SK-N-MC (cell line): ENCODE results near the gene GIGYF2.

Source experiments
- DNase-seq: peaks from one replicate; pipeline ENCODE4 v3.0.0-alpha.2; 2011; ENCODE audit warnings: low read depth, low spot score
- H3K27ac ChIP-seq: fragments of 200-600 bp; sonication (generic); 2 replicates; pipeline ENCODE4 v1.5.1; 2016; ENCODE audit warnings: mixed run types
- H3K36me3 ChIP-seq: fragments of 200-600 bp; sonication (generic); 2 replicates; pipeline ENCODE4 v1.6.1; 2017; ENCODE audit warnings: antibody characterized with exemption, low read length, mixed read lengths; ENCODE audit not compliant: insufficient read depth
- H3K4me3 ChIP-seq: fragments of 200-600 bp; sonication (generic); 2 replicates; pipeline ENCODE4 v1.5.1; 2016
- H3K9ac ChIP-seq: fragments of 200-600 bp; sonication (generic); 2 replicates; pipeline ENCODE4 v1.8.0; 2017; ENCODE audit warnings: mixed run types, mixed read lengths; ENCODE audit not compliant: insufficient read length
- H3K9me3 ChIP-seq: fragments of 200-600 bp; sonication (generic); 2 replicates; pipeline ENCODE4 v1.6.1; 2017; ENCODE audit warnings: low read depth, mild to moderate bottlenecking, antibody characterized with exemption, low read length, moderate library complexity, mixed read lengths
- EZH2 ChIP-seq: fragments of 200-600 bp; sonication (generic); IDR thresholded peaks from one replicate; pipeline ENCODE4 v1.6.1; 2017; ENCODE audit warnings: antibody characterized with exemption
- FOXP2 ChIP-seq: optimal IDR thresholded peaks from 2 replicates; pipeline ENCODE3; 2011; ENCODE audit warnings: mild to moderate bottlenecking, moderate library complexity; ENCODE audit not compliant: insufficient read depth; ENCODE audit errors: extremely low read length, control extremely low read depth
- POLR2AphosphoS5 ChIP-seq: IDR thresholded peaks from 2 replicates; pipeline ENCODE4 v1.6.1; 2012; ENCODE audit warnings: mild to moderate bottlenecking, low read depth, low read length, borderline replicate concordance

The GIGYF2 gene

GRCh38 chr2:232888839-232889529, 191.9 kb downstream of the GIGYF2 start:
- Histone ChIP-seq H3K27ac (no peak overlapping the region), H3K9me3 (no peaks in the 10 kb centered on the region), H3K4me3 (no peak overlapping the region), H3K36me3 (no peaks in the 10 kb centered on the region; the same call in 1 of the 2 replicates), H3K9ac (no peak overlapping the region)
- TF ChIP-seq FOXP2, result no peak
- no peak for TF ChIP-seq POLR2AphosphoS5
- no peak for TF ChIP-seq EZH2
- DNase-seq, result no peak

- H3K9me3 ChIP-seq, result no peaks in the 10 kb centered on the region
Observed at GRCh38 chr2:232889876-232890401, 192.8 kb downstream of the GIGYF2 start.

GRCh38 chr2:232890536-232890895, 193.4 kb downstream of the GIGYF2 start:
- Histone ChIP-seq H3K36me3 (no peaks in the 10 kb centered on the region; the same call in 1 of the 2 replicates), H3K9ac (no peak overlapping the region), H3K27ac (no peak overlapping the region), H3K9me3 (no peaks in the 10 kb centered on the region), H3K4me3 (no peak overlapping the region)
- DNase-seq, result no peak
- TF ChIP-seq POLR2AphosphoS5, result no peak
- no peak for TF ChIP-seq FOXP2
- no peak for TF ChIP-seq EZH2

More at GRCh38 chr2:232889876-232890401, 192.8 kb downstream of the GIGYF2 start:
- Histone ChIP-seq H3K9ac (no peak overlapping the region), H3K27ac (no peak overlapping the region), H3K4me3 (no peak overlapping the region), H3K36me3 (no peaks in the 10 kb centered on the region; the same call in 1 of the 2 replicates)
- DNase-seq, result no peak
- TF ChIP-seq FOXP2 (no peak), EZH2 (no peak), POLR2AphosphoS5 (no peak)

GRCh38 chr2:232890896-232891601, 193.9 kb downstream of the GIGYF2 start:
- Histone ChIP-seq H3K9me3 (no peaks in the 10 kb centered on the region), H3K36me3 (no peaks in the 10 kb centered on the region; the same call in 1 of the 2 replicates), H3K27ac (no peak overlapping the region), H3K4me3 (no peak overlapping the region), H3K9ac (no peak overlapping the region)
- TF ChIP-seq EZH2, result no peak
- TF ChIP-seq FOXP2, result no peak
- TF ChIP-seq POLR2AphosphoS5, result no peak
- DNase-seq, result no peak

GRCh38 chr2:232891621-232892071, 194.5 kb downstream of the GIGYF2 start:
- no peak overlapping the region for H3K27ac ChIP-seq

GRCh38 chr2:232892221-232892620, 195.1 kb downstream of the GIGYF2 start:
- Histone ChIP-seq H3K9me3 (no peaks in the 10 kb centered on the region), H3K9ac (no peak overlapping the region), H3K4me3 (no peak overlapping the region), H3K27ac (no peak overlapping the region), H3K36me3 (no peaks in the 10 kb centered on the region; the same call in 1 of the 2 replicates)
- DNase-seq, result no peak
- TF ChIP-seq EZH2 (no peak), POLR2AphosphoS5 (no peak), FOXP2 (no peak)

More at GRCh38 chr2:232891621-232892071, 194.5 kb downstream of the GIGYF2 start:
- Histone ChIP-seq H3K36me3 (no peaks in the 10 kb centered on the region; the same call in 1 of the 2 replicates), H3K9me3 (no peaks in the 10 kb centered on the region), H3K4me3 (no peak overlapping the region), H3K9ac (no peak overlapping the region)
- DNase-seq, result no peak
- TF ChIP-seq FOXP2, result no peak
- no peak for TF ChIP-seq POLR2AphosphoS5
- no peak for TF ChIP-seq EZH2

- no peak for DNase-seq
- TF ChIP-seq FOXP2 (no peak), EZH2 (no peak), POLR2AphosphoS5 (no peak)
- no peak overlapping the region for H3K9ac ChIP-seq
- H3K4me3 ChIP-seq, result no peak overlapping the region
- H3K36me3 ChIP-seq, result no peaks in the 10 kb centered on the region; the same call in 1 of the 2 replicates
- H3K9me3 ChIP-seq, result no peaks in the 10 kb centered on the region
- H3K27ac ChIP-seq, result no peak overlapping the region
Observed at GRCh38 chr2:232892843-232893242, 195.7 kb downstream of the GIGYF2 start.

GRCh38 chr2:232893834-232894233, 196.7 kb downstream of the GIGYF2 start:
- no peak overlapping the region for H3K9ac ChIP-seq
- no peak overlapping the region for H3K27ac ChIP-seq
- no peak for TF ChIP-seq POLR2AphosphoS5
- no peak for TF ChIP-seq FOXP2
- TF ChIP-seq EZH2, result no peak
- no peaks in the 10 kb centered on the region; the same call in 1 of the 2 replicates for H3K36me3 ChIP-seq
- no peak for DNase-seq
- H3K4me3 ChIP-seq, result no peak overlapping the region
- no peaks in the 10 kb centered on the region for H3K9me3 ChIP-seq
